HepG2 (cell line): ENCODE data around the gene STAT1. TPM values are rescaled to one million over a fixed set of nuclear protein-coding genes. Genes with fewer than 3 reads are reported as not detected.

Experiments used
- ATAC-seq: fragments of 200-7000 bp; cut with Tn5 transposase; 3 replicates; pipeline ENCODE4 v1.9.1; 2020; ENCODE audit warnings: mild to moderate bottlenecking, moderate library complexity
- BruUV-seq: library from RNA; stranded (reverse); fragments of 400-500 nt; replicated peaks from 2 replicates; lab custom pipeline; 2021; lab: Mats Ljungman, UMichigan
- CTCF ChIA-PET: fragments of 300-600 bp; formaldehyde crosslinking; extraction: SDS; loops from one replicate; lab custom pipeline; 2021; ENCODE audit warnings: low total read pairs, inconsistent platforms, low intra/inter-chr PET ratio; lab: Yijun Ruan, JAX
- POLR2A ChIA-PET: fragments of 350-600 bp; sonication (Branson Sonifier 250); formaldehyde crosslinking; loops from one replicate; lab custom pipeline; 2020; ENCODE audit warnings: antibody characterized with exemption, inconsistent platforms; lab: Yijun Ruan, JAX
- DNase-seq: peaks from one replicate; pipeline ENCODE4 v3.0.0-alpha.2; 2015; ENCODE audit warnings: low spot score
- FAIRE-seq: peaks from 3 replicates; lab custom pipeline; 2011; peaks lifted over from hg19 to GRCh38; lab: Jason Lieb, UNC
- H2AFZ ChIP-seq: one replicate; pipeline ENCODE4 v1.6.1; 2011; ENCODE audit warnings: low read length, inconsistent platforms
- H3K27ac ChIP-seq: fragments of 300-600 bp; 3 replicates; pipeline ENCODE4 v1.8.0; 2011; ENCODE audit warnings: mixed run types, mild to moderate bottlenecking, mixed read lengths, low read length, inconsistent platforms; ENCODE audit not compliant: insufficient read depth; ENCODE audit errors: extremely low read length
- H3K27me3 ChIP-seq, 2 experiments: fragments of 200-600 bp in 1 of 2; 2 replicates in 1 of 2; 3 replicates in 1 of 2; pipeline versions ENCODE4 v1.6.0 to v1.8.0; 2011; ENCODE audit warnings: low read length in 2 of 2, mild to moderate bottlenecking in 2 of 2, moderate library complexity in 2 of 2, inconsistent platforms in 1 of 2; ENCODE audit not compliant: insufficient read depth in 2 of 2, control insufficient read depth in 1 of 2
- H3K36me3 ChIP-seq, 2 experiments: fragments of 200-600 bp in 1 of 2; replicated peaks in 1 of 2; 2 replicates in 1 of 2; 3 replicates in 1 of 2; pipeline versions ENCODE4 v1.5.1 to v1.8.0; 2011; ENCODE audit warnings: low read length in 2 of 2, inconsistent platforms in 1 of 2; ENCODE audit not compliant: insufficient read depth in 2 of 2, control insufficient read depth in 1 of 2
- H3K4me1 ChIP-seq: 2 replicates; pipeline ENCODE4 v1.5.1; 2012; ENCODE audit warnings: low read length, inconsistent platforms; ENCODE audit not compliant: insufficient read depth
- H3K4me2 ChIP-seq: 2 replicates; pipeline ENCODE4 v1.6.0; 2011; ENCODE audit warnings: low read depth, low read length, inconsistent platforms
- H3K4me3 ChIP-seq, 3 experiments: fragments of 200-600 bp in 1 of 3; sonication (generic), shearing (Covaris generic) in 1 of 3; replicated peaks in 1 of 3; 2 replicates each; pipeline ENCODE4 v1.5.1; 2011 to 2016; ENCODE audit warnings: low read length in 3 of 3, inconsistent platforms in 2 of 3, low read depth in 2 of 3, mild to moderate bottlenecking in 2 of 3, control low read depth in 1 of 3, mixed read lengths in 1 of 3; ENCODE audit not compliant: insufficient read depth in 1 of 3
- H3K79me2 ChIP-seq: one replicate; pipeline ENCODE4 v1.6.1; 2011; ENCODE audit warnings: low read length, inconsistent platforms; ENCODE audit not compliant: insufficient read depth
- H3K9ac ChIP-seq: 2 replicates; pipeline ENCODE4 v1.6.0; 2011; ENCODE audit warnings: mild to moderate bottlenecking, low read depth, low read length, inconsistent platforms; ENCODE audit not compliant: insufficient read depth
- H3K9me3 ChIP-seq: 2 replicates; pipeline ENCODE4 v1.5.1; 2012; ENCODE audit warnings: mild to moderate bottlenecking, low read length
- H4K20me1 ChIP-seq: 2 replicates; pipeline ENCODE4 v1.6.0; 2011; ENCODE audit warnings: inconsistent platforms, mild to moderate bottlenecking, low read length, moderate library complexity; ENCODE audit not compliant: insufficient read depth
- EP300 ChIP-seq, 3 experiments: sonication (generic) in 1 of 3; formaldehyde crosslinking in 1 of 3; IDR thresholded peaks; 2 replicates each; pipeline versions ENCODE4 v1.5.1 to v1.6.1; 2011 to 2020; ENCODE audit warnings: low read depth in 2 of 3, low read length in 2 of 3, borderline replicate concordance in 1 of 3, improper control_type of control experiment in 1 of 3, mild to moderate bottlenecking in 1 of 3, missing genetic modification reagents in 1 of 3, moderate library complexity in 1 of 3
- WGBS: methylation state at CpG from one replicate; pipeline ENCODE4 v1.1.6; 2017; ENCODE audit warnings: low lambda C conversion rate; 5-methylcytosine and 5-hydroxymethylcytosine counted together
- in situ Hi-C: cut with HindIII; loops from 2 replicates; pipeline ENCODE4 v1.10.0; 2017; ENCODE audit warnings: low pct_unique_long_range_greater_than_20kb; ENCODE audit not compliant: extremely low pct_ligation_motif_present
- intact Hi-C: fragments of 100-400 bp; cut with micrococcal nuclease; formaldehyde crosslinking; loops from one replicate; pipeline ENCODE4 v1.10.0; 2022; ENCODE audit not compliant: unreplicated experiment
- polyA plus RNA-seq, 8 experiments: library from polyadenylated mRNA; depleted of rRNA in 3 of 8; stranded (reverse) in 7 of 8; unstranded in 1 of 8; fragments of >200 nt; fragmentation: Illumina TruSeq in 4 of 8; extraction: Trizol in 4 of 8; gene quantifications; 2 replicates each; pipeline versions ENCODE4 v1.2.1 to v1.2.3, GENCODE V29; 2011 to 2016; ENCODE audit warnings: low read depth in 4 of 8, missing spikeins in 1 of 8, mixed read lengths in 1 of 8; ENCODE audit not compliant: insufficient read depth in 1 of 8
- total RNA-seq, 5 experiments: library from RNA; depleted of rRNA; stranded (reverse); fragments of >200 nt; fragmentation: Illumina TruSeq; extraction: Trizol; gene quantifications; 2 replicates each; pipeline ENCODE4 v1.2.3, GENCODE V29; 2016; ENCODE audit warnings: low read depth in 1 of 5
- TF ChIP-seq, protein P1 (sequence below): sonication (generic); formaldehyde crosslinking; IDR thresholded peaks from 2 replicates; pipeline ENCODE4 v1.5.0; 2020; ENCODE audit warnings: mild to moderate bottlenecking, missing genetic modification reagents

Gene STAT1
- total and polyA plus RNA-seq, 2 of the 13 experiments (the other 11 are each of a cell fraction or from before 2014, with no cell fraction given) = 21.8 to 59.6 TPM

GRCh38 chr2:191010887-191011885, 2.8 kb downstream of the STAT1 start:
- H3K9ac ChIP-seq = no peak overlapping the region
- no peak overlapping the region for H3K4me2 ChIP-seq
- H3K4me1 ChIP-seq = peaks cover 29% of the 10 kb centered on the region
- H3K27me3 ChIP-seq = no peaks in the 10 kb centered on the region; a peak in 1 of 5 replicates
- 99% methylated on average over 14 of the region's 14 CpGs for WGBS
- no peaks in the 10 kb centered on the region for H3K9me3 ChIP-seq
- H3K4me3 ChIP-seq = no peak overlapping the region
- H2AFZ ChIP-seq = no peak overlapping the region
- intact Hi-C loops (loop anchor here (10.0 kb wide), 2 partner anchors 196 to 676 kb away; no protein-coding TSS in a partner anchor), in situ Hi-C loops (no loop called here)
- FAIRE-seq (no peak), DNase-seq (no peak), ATAC-seq (no peak)
- ChIA-PET CTCF (no interaction called here), POLR2A (interaction anchor here (1.2 to 1.9 kb wide), 2 partner anchors 9 to 10 kb away, joined by 4 to 10 read pairs; no protein-coding TSS in a partner anchor)
- no TSS peak for BruUV-seq
- H3K36me3 ChIP-seq = peaks cover 10 to 47% of the 10 kb centered on the region in 2 experiments; a peak in 4 of 5 replicates
- H3K27ac ChIP-seq = no peak overlapping the region
- TF ChIP-seq, protein P1, sequence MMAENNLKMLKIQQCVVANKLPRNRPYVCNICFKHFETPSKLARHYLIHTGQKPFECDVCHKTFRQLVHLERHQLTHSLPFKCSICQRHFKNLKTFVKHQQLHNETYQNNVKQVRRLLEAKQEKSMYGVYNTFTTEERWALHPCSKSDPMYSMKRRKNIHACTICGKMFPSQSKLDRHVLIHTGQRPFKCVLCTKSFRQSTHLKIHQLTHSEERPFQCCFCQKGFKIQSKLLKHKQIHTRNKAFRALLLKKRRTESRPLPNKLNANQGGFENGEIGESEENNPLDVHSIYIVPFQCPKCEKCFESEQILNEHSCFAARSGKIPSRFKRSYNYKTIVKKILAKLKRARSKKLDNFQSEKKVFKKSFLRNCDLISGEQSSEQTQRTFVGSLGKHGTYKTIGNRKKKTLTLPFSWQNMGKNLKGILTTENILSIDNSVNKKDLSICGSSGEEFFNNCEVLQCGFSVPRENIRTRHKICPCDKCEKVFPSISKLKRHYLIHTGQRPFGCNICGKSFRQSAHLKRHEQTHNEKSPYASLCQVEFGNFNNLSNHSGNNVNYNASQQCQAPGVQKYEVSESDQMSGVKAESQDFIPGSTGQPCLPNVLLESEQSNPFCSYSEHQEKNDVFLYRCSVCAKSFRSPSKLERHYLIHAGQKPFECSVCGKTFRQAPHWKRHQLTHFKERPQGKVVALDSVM (CRISPR knock-in tag) = peak; percentile 44; the same call in 1 of the 2 replicates
- no peak for TF ChIP-seq EP300 (IDR thresholded peaks at IDR 0.05; ENCODE audit: low read depth in 2 of 2, low read length in 2 of 2)
- no peak for TF ChIP-seq EP300 (CRISPR knock-in tag; IDR thresholded peaks at IDR 0.05; ENCODE audit: borderline replicate concordance)
- no peaks in the 10 kb centered on the region for H4K20me1 ChIP-seq
- peaks cover 17% of the 10 kb centered on the region for H3K79me2 ChIP-seq
